IPS-18a (cell line): ENCODE results near the gene TTLL12.

ENCODE experiments used
- H3K27ac ChIP-seq: one replicate; pipeline ENCODE4 v1.5.1; 2013; ENCODE audit warnings: low read length
- H3K27me3 ChIP-seq: one replicate; pipeline ENCODE4 v1.6.1; 2013; ENCODE audit warnings: mild to moderate bottlenecking, low read length; ENCODE audit not compliant: control insufficient read depth, insufficient read depth
- H3K36me3 ChIP-seq: one replicate; pipeline ENCODE4 v1.6.1; 2013; ENCODE audit warnings: low read depth, low read length; ENCODE audit not compliant: control insufficient read depth
- H3K4me1 ChIP-seq: one replicate; pipeline ENCODE4 v1.6.1; 2013; ENCODE audit warnings: low read depth, low read length; ENCODE audit not compliant: control insufficient read depth
- H3K4me3 ChIP-seq: one replicate; pipeline ENCODE4 v1.5.1; 2013; ENCODE audit warnings: low read length
- H3K9ac ChIP-seq: one replicate; pipeline ENCODE4 v1.6.1; 2013; ENCODE audit warnings: mild to moderate bottlenecking, low read length, moderate library complexity
- H3K9me3 ChIP-seq: one replicate; pipeline ENCODE4 v1.6.1; 2013; ENCODE audit warnings: low read depth, low read length; ENCODE audit not compliant: control insufficient read depth

Gene TTLL12

DNA sequence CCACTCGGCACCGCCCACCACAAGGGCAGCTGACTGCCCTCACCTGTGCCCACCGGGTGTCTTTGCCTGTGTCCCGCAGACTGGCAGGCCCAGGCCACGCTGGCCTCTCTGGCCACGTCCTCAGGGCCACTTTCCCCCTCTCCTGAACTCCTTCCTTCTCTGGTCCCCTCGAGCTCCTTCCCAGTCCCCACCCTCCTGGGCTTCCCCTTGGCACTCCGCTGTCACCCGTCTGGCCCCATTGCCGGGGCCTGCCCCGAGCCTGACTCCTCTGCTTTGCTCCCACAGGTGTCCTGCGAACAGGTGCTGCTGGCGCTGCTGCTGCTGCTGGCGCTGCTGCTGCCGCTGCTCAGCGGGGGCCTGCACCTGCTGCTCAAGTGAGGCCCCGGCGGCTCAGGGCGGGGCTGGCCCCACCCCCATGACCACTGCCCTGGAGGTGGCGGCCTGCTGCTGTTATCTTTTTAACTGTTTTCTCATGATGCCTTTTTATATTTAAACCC lies 58.0 kb downstream of the TTLL12 start:
- Histone ChIP-seq H3K4me3 (no peak overlapping the region), H3K36me3 (peaks cover 10% of the 10 kb centered on the region), H3K9me3 (no peaks in the 10 kb centered on the region), H3K4me1 (peaks cover 6% of the 10 kb centered on the region), H3K27me3 (no peaks in the 10 kb centered on the region), H3K27ac (no peak overlapping the region), H3K9ac (no peak overlapping the region)

GRCh38 chr22:43128116-43128515 lies 58.8 kb downstream of the TTLL12 start:
- H3K27ac ChIP-seq, result no peak overlapping the region
- H3K4me1 ChIP-seq, result peaks cover 6% of the 10 kb centered on the region
- no peaks in the 10 kb centered on the region for H3K9me3 ChIP-seq
- peaks cover 9% of the 10 kb centered on the region for H3K36me3 ChIP-seq
- no peaks in the 10 kb centered on the region for H3K27me3 ChIP-seq
- no peak overlapping the region for H3K9ac ChIP-seq
- H3K4me3 ChIP-seq, result no peak overlapping the region

GRCh38 chr22:43127166-43127908 lies 59.6 kb downstream of the TTLL12 start:
- H3K4me3 ChIP-seq, result no peak overlapping the region
- H3K27ac ChIP-seq, result no peak overlapping the region
- H3K4me1 ChIP-seq, result peaks cover 6% of the 10 kb centered on the region
- no peaks in the 10 kb centered on the region for H3K9me3 ChIP-seq
- H3K9ac ChIP-seq, result no peak overlapping the region
- peaks cover 5% of the 10 kb centered on the region for H3K36me3 ChIP-seq
- no peaks in the 10 kb centered on the region for H3K27me3 ChIP-seq

DNA sequence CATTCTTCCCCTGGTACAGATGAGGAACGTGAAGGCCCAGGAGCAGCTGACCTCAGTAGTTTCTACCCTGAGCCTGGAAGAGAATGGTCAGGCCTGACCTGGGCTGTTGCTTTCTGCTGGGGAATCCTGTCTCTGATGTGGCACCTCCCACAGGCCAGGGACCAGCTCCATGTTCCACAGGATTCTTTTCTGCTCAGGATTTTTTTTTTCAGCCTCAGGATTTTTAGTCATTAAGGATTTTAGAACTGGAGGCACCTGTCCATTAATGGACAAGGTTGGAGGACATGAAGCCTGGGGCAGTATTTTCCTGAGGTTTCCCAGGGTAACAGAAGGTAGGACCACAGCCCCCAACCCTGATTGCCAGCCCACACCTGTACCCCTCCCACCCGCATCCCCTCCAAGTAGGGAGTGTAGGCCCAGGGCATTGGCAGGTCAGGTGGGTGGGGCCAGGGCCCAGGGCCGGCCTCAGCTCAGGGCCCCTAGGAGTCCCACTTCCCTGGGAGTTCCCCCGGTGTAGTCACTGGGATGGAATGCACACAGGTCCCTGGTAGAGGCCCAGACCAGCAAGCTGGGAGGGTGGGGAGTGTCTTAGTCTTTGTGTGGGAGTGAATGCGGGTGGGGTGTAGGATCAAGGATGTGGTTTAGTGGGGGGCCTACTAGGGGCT lies 60.3 kb downstream of the TTLL12 start:
- no peak overlapping the region for H3K27ac ChIP-seq
- H3K36me3 ChIP-seq, result peaks cover 2% of the 10 kb centered on the region
- H3K9ac ChIP-seq, result no peak overlapping the region
- no peaks in the 10 kb centered on the region for H3K27me3 ChIP-seq
- H3K4me1 ChIP-seq, result peaks cover 6% of the 10 kb centered on the region
- H3K4me3 ChIP-seq, result no peak overlapping the region
- no peaks in the 10 kb centered on the region for H3K9me3 ChIP-seq

GRCh38 chr22:43118953-43119458 lies 67.9 kb downstream of the TTLL12 start:
- H3K9me3 ChIP-seq, result no peaks in the 10 kb centered on the region
- H3K27ac ChIP-seq, result no peak overlapping the region
- H3K27me3 ChIP-seq, result peaks cover under 1% of the 10 kb centered on the region
- H3K36me3 ChIP-seq, result no peaks in the 10 kb centered on the region
- no peaks in the 10 kb centered on the region for H3K4me1 ChIP-seq
- H3K9ac ChIP-seq, result no peak overlapping the region
- no peak overlapping the region for H3K4me3 ChIP-seq

DNA sequence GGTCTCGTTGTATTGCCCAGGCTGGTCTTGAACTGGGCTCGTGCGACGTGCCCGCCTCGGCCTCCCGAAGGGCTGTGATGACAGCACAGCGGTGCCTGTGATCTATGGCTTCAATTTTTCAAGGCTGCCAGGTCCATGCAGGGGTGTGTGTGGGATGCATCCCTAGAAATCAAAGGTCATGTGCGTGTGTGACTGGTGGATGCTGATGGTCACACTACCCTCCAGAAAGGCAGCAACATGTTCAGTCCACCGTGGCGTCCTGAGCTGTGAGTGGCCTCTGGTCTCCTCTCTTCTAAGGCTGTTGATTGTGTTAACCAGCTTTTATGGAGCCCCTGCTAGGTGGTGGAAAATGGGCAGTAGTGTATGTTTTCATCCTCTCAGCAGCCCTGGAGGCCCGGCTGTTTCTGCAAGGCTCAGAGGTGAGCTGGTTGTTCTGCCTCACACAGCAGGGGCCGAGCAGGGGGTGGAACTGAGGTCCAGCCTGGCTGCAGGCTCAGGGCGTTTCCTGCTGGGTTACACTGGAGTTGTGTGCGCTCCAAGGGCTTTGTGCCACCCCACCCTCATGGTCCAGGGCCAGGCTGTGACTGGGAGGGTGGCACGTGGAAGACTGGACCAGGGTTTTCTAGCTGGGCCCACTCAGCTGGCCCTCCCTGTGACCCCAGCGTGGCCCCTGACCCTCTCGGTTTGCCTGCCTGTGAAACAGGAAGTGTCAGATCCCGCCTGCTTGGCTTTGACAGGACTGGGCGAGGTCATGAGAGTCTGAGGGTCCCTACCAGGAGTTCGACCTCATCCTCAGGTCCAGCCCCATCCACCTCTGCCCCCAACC lies 68.7 kb downstream of the TTLL12 start:
- Histone ChIP-seq H3K9ac (no peak overlapping the region), H3K4me1 (no peaks in the 10 kb centered on the region), H3K9me3 (no peaks in the 10 kb centered on the region), H3K27me3 (peaks cover 8% of the 10 kb centered on the region), H3K36me3 (no peaks in the 10 kb centered on the region), H3K27ac (no peak overlapping the region), H3K4me3 (no peak overlapping the region)

GRCh38 chr22:43116932-43117331 lies 70.0 kb downstream of the TTLL12 start:
- H3K9ac ChIP-seq, result no peak overlapping the region
- H3K9me3 ChIP-seq, result no peaks in the 10 kb centered on the region
- no peaks in the 10 kb centered on the region for H3K4me1 ChIP-seq
- H3K27me3 ChIP-seq, result peaks cover 21% of the 10 kb centered on the region
- H3K36me3 ChIP-seq, result no peaks in the 10 kb centered on the region
- H3K4me3 ChIP-seq, result no peak overlapping the region
- no peak overlapping the region for H3K27ac ChIP-seq
